ENCODE data around the gene PTPRK.

DNA sequence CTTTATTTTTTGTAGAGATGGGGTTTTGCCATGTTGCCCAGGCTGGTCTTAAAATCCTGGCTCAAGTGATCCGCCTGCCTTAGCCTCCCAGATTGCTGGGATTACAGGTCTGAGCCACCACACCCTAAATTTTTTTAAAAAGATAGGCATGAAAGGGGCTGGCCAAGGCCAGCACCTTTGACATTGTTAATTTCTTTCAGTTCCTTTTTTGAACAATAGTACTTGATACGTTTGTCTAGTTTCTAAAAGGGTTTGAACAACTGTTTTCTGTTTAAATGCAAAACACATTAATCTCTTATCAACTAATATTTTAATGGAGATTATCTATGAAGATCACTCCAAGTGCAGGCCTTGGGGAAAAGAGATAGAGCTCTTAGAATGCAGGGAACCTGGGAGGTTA is 37.6 kb upstream of the PTPRK start:
- TF ChIP-seq EP300 (IDR thresholded peaks at IDR 0.05; ENCODE audit: low read depth): no peak
- TF ChIP-seq, protein P1, sequence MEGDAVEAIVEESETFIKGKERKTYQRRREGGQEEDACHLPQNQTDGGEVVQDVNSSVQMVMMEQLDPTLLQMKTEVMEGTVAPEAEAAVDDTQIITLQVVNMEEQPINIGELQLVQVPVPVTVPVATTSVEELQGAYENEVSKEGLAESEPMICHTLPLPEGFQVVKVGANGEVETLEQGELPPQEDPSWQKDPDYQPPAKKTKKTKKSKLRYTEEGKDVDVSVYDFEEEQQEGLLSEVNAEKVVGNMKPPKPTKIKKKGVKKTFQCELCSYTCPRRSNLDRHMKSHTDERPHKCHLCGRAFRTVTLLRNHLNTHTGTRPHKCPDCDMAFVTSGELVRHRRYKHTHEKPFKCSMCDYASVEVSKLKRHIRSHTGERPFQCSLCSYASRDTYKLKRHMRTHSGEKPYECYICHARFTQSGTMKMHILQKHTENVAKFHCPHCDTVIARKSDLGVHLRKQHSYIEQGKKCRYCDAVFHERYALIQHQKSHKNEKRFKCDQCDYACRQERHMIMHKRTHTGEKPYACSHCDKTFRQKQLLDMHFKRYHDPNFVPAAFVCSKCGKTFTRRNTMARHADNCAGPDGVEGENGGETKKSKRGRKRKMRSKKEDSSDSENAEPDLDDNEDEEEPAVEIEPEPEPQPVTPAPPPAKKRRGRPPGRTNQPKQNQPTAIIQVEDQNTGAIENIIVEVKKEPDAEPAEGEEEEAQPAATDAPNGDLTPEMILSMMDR (IDR thresholded peaks at IDR 0.05): no peak

All from transverse colon (tissue), 3 donors.